ENCODE results near the gene DYNC2H1. TPM values are rescaled to one million over a fixed set of nuclear protein-coding genes. Genes with fewer than 3 reads are reported as not detected.
"Not testable (repeated sequence)": the region's sequence is repeated elsewhere in the genome, so short reads cannot be mapped to it uniquely, and the experiment has no call there.

DYNC2H1 gene
- polyA plus RNA-seq, 3 donors = 39.1 to 48.3 (median 45.1) TPM

DNA sequence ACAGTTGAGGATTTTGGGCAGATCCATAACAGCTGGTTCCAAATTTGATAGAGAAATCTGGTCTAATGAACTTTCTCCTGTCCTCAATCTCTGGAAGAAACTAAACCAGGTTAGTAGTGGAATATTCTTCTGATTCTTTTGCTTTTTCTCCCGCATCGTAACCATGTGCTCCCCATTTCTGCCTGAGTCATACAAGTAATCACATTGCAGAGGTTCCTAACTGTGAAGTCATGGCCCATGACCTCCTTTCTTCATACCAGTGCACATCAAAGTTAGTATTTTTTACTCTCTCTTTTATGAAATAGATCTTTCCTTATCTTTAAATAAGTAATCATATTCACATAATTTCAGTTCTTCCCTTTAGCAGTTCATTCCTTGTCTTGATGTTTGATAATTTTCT is 249.0 kb downstream of the DYNC2H1 start:
- DNase-seq (ENCODE audit: low read depth in 3 of 3, low spot score in 2 of 3) = no peak

DNA sequence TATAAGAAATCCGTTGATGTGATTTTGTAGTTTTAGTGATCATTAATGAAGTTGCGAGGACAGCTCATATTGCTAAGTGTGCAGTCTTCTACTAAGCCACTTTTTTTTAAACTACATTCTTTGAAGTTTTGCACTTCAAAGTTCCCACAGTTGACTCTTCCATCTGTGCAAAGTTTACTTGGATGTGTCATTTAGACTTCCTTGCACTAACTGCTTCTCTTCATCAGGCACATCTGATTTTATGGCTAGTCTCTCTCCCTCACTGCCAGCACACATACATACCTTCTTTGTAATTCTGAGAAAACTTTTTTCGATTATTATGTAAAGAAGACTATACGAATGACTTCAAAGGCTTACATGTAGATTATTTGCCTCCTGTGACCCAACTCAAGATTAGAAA is 250.0 kb downstream of the DYNC2H1 start:
- DNase-seq (ENCODE audit: low read depth in 3 of 3, low spot score in 2 of 3) = no peak

DNA sequence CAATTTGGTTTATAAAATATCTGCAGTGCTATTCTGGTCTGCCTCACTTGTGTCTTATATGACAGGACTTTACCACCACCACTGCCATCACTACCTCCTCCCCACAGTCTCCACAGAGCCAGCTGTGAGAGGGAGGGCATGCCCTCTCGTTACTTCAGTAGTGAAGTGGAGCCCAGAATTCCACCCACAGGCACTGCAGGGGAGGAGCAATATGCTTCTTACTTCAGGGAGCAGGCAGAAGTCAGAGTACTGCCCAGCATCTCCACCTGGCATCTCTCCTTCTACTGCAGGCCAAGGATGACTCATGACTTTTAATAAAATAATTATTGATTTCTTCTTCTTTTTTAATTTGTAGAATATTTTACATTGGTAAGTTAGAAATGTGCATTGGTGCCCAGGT is 255.5 kb downstream of the DYNC2H1 start:
- DNase-seq (ENCODE audit: low read depth in 3 of 3, low spot score in 2 of 3) = no peak

DNA sequence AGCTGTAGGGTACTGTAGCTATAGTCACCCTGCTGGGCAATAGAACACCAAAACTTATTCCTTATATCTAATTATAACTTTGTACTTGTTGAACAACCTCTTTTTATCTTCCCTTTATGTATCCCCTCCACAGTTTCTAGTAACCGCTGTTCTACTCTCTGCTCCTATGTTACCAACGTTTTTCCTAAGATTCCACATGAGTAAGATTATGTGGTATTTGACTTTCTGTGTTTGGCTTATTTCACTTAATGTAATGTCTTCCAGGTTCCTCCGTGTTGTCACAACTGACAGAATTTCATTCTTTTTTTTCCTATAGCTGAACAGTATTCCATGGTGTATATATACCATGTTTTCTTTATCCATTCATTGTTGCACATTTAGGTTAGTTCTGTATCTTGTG is 258.4 kb downstream of the DYNC2H1 start:
- DNase-seq (ENCODE audit: low read depth in 3 of 3, low spot score in 2 of 3) = no peak

DNA sequence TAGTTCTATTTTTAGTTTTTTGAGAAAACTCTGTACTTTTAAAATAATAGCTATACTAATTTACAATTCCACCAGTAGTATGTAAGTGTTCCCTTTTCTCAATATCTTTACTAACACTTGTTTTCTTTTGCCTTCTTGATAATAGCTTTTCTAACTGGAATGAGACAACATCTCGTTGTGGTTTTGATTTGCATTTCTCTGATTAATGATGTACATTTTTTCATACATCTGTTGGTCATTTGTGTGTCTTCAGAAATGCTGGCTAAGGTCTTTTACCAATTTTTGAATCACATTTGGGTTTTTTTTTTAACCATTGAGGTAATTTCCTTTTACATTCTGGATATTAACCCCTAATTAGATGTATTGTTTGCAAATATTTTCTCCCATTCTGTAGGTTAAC is 258.9 kb downstream of the DYNC2H1 start:
- DNase-seq (ENCODE audit: low read depth in 3 of 3, low spot score in 2 of 3) = no peak

DNA sequence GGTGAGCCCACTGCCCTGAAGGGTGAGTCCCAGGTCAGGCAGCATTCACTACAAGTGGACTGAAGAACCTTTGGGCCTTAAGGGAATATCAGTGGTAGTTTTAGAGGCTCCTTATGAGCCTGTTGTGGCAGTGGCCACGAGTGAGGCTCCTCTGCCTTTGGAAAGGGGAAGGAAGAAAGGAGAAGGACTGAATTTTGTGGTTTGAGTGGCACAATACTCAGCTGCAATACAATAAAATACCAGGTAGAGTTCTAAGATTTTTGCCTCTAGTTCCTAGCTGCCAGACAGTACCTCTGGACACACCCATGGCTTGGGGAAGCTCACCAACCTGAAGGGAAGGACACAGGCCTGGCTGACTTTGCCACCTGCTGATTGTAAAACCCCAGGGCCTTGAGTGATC is 260.9 kb downstream of the DYNC2H1 start:
- no peak for DNase-seq (ENCODE audit: low read depth in 3 of 3, low spot score in 2 of 3)

DNA sequence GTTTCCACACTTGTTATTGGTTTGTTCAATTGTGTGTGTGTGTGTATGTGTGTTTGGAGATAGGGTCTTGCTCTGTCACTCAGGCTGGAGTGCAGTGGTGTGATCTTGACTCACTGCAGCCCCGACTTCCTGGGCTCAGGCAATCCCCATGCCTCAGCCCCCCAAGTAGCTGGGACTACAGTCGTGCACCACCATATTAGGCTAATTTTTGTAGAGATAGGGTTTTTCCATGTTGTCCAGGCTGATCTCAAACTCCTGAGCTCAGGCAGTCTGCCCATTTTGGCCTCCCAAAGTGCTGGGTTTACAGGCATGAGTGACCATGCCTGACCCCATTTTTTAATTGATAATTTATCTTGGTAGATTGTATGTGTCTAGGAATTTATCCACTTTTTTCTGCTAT is 263.7 kb downstream of the DYNC2H1 start:
- no peak for DNase-seq (ENCODE audit: low read depth in 3 of 3, low spot score in 2 of 3)

DNA sequence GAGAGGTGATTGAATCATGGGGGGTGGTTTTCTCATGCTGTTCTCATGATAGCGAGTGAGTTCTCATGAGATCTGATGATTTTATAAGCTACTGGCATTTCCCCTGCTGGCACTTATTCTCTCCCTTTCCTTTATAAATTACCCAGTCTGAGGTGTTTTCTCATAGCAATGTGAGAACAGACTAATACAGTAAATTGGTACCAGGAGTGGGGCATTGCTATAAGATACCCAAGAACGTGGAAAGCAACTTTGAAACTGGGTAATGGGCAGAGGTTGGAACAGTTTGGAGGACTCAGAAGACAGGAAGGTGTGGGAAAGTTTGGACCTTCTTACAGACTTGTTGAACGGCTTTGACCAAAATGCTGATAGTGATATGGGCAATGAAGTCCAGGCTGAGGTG is 265.0 kb downstream of the DYNC2H1 start:
- DNase-seq (ENCODE audit: low read depth in 3 of 3, low spot score in 2 of 3) = not testable (repeated sequence)

DNA sequence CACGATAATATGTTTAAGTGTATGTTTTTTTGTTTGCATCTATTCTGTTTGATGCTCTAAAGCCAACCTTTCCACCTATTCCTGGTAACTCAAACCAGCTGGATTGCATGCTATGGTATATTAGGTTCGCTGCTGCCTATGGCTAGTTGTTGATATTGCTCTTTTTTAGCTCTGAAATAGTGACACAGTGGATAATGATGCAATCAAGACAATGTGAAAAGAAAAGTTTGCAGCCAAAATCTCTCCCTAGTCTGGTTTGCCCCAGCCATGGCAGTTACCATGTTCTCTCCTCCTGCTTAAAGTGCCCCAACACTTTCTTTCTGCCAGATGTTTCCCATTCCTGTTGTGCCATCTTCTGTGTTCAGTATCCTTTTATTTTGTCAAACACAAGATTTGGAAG is 269.7 kb downstream of the DYNC2H1 start:
- no peak for DNase-seq (ENCODE audit: low read depth in 3 of 3, low spot score in 2 of 3)

DNA sequence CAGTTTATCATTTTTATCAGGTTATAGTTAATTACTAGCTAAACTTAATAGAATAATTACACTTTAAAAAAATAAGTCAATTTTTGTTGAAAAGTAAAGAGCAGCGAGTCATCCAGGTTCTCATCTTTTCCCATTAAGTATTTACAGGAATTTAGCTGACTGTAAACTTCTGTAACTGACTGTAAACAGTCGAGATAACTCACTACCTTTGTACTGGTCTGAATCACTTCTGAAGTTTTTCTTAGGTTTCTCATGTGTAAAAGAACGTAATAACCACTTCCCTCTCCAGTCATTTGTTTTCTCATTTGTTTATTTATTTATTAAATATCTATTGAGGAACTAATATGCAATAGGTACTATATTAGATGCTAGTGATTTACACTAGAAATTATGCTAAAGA is 270.8 kb downstream of the DYNC2H1 start:
- no peak for DNase-seq (ENCODE audit: low read depth in 3 of 3, low spot score in 2 of 3)

DNA sequence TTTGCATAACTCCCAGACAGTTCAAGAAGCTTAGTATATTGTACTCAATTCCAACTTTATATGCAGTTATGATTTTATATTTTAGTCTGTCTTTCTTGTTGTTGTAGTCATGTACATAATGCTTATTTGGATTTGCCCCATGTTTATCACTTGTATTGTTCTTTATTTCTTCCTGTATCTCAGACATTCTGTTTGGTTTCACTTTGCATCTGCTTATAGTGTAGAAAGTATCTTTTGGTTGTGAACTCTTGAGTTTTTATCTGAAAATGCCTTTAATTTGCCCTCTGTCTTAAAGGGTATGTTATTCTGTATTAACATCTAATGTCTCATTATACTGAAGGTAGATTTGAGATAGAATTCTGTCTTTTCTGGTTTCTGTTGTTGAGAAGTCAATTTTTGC is 275.4 kb downstream of the DYNC2H1 start:
- no peak for DNase-seq (ENCODE audit: low read depth in 3 of 3, low spot score in 2 of 3)

DNA sequence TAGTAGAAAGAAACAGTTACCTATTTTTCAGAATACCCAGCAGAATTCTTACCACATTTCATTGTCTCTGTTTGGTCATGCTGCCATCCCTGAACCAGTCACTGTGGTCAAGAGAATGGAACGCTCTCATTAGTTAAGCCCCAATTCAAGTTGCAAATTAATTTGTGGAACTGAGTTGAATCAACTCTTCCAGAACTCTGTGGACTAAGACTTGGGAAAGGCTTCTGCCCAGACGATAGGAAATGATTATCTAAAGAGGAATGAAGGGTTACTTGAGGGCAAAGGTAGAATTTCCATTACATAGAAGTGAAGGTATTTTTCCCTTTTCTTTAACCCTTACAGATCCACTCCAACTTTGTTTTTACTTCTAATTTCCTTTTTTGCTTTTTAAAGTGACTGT is 286.4 kb downstream of the DYNC2H1 start:
- DNase-seq (ENCODE audit: low read depth in 3 of 3, low spot score in 2 of 3) = peak in 1 of 3 donors; percentile 26

DNA sequence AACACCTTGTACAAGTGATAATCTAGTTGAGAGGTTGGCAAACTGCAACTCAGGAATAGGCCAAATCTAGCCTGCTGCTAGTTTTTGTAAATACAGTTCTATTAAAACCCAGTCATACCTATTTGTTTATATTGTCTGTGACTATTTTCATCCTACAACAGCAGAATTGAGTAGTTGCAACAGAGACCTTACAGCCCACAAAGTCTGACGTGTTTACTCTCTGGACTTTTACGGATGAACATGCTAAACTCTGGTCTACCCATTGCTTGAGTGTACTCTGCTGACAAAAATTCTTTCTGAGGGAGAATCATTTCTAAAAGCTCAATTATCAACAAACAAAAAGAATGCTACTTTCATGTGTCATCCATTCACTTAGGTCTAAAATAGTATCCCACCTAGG is 287.0 kb downstream of the DYNC2H1 start:
- DNase-seq (ENCODE audit: low read depth in 3 of 3, low spot score in 2 of 3) = no peak

DNA sequence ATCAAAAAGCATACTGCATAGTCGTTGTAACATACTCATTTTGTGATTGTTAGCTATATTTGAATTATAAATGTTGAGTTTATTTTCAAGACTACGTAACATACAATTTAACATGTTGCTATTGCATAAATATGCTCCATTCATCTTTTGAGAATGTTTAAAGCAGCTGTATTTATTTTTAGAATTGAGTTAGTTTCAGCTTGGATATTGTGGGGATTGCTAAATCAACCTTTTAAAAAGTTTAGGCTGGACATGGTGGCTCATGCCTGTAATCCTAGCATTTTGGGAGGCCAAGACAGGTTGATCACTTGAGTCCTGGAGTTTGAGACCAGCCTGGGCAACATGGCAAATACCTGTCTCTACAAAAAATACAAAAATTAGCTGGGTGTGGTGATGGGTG is 288.1 kb downstream of the DYNC2H1 start:
- no peak for DNase-seq (ENCODE audit: low read depth in 3 of 3, low spot score in 2 of 3)

DNA sequence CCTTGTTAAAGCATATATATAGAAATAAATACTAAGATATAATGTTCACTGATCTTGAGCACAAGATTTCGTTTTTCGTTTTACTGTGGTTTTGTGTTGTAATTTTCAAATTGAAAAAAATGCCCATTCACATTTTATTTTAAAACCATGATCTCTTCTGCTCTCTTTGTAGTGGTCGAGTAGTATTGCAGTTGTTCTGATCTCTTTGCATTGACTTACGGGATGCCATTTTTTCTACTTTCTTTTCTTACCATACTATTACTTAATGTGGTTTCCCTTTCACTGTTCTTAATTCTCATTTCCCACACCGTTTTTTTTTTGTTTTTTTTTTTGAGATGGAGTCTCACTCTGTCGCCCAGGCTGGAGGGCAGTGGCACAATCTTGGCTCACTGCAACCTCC is 289.6 kb downstream of the DYNC2H1 start:
- DNase-seq (ENCODE audit: low read depth in 3 of 3, low spot score in 2 of 3) = no peak

DNA sequence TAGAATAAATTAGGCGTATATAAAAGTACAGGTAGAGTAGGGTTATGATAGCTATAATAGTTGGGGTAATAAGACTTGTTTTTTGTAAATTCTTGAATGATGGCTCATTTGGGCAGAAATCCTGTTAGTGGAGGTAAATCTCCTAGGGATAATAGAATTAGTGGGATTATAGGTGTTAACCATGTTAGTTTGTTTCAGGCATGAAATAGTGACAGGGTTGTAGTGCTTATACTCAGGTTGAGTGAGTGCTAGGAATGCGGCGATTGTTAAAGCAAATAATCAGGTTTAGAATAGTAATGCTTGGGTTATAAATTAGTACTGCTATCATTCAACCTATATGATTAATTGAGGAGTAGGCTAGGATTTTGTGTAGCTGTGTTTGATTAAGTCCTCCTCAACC is 297.1 kb downstream of the DYNC2H1 start:
- DNase-seq (ENCODE audit: low read depth in 3 of 3, low spot score in 2 of 3) = no peak

DNA sequence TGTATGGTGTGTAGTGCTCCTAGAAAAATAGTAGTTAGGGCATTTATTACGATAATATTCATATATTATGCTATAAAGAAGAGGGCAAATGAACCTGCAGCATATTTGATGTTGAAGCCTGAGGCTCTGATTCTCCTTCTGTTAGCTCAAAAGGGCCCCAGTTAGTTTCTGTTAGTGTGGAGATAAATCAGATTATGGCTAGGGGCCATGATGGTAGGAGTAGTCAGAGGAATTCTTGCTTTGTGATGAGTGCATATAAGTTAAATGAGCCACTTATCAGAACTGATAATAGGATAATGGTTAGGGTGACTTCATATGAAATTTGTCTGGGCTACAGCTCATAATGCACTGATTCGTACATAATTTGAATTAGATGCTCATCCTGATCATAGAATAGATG is 298.4 kb downstream of the DYNC2H1 start:
- DNase-seq (ENCODE audit: low read depth in 3 of 3, low spot score in 2 of 3) = no peak

DNA sequence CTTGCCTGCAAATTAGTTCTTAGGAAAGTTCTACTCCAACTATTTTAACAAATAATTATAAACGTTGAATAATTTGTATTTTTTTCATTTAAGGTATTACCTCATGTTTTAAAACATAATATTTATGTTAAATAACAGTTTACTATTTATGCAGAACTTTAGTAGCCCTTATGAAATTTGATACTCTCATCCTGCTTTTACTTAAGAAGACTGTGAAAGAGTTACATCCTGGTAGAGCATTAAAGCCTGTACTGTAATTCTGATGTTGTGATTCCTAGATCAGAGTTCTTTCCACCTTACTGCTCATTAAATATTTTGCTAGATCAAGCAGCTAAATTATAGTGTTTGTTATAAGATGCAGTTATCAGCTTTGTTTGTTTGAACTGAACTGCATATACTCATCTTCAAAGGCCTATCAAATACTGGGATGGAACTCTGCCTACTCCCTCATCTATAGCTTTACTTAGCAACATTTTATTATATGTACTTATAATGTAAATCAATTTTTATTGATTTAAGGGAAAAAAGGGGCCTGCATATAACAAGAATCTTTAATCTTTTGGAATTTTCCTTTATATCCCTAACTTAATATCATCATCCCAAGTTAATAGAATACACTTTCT is 304.2 kb downstream of the DYNC2H1 start:
- DNase-seq (ENCODE audit: low read depth in 3 of 3, low spot score in 2 of 3) = no peak

DNA sequence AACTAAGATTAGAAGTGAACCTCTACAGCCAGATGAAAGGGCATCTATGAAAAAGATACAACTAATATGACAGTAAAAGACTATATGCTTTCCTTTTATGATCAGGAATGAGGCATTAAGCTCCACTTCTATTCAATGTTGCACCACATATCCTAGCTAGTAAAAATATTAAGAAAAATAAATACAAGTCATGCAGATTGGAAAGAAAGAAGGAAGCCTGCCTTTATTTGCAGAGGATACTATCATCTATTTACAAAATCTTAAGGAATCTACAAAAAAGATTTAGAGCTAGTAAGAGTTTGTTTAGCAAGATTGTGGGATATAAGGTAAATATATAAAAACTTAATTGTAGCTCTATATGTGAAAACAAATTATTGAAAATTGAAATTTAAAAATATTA is 308.8 kb downstream of the DYNC2H1 start:
- DNase-seq (ENCODE audit: low read depth in 3 of 3, low spot score in 2 of 3) = no peak

DNA sequence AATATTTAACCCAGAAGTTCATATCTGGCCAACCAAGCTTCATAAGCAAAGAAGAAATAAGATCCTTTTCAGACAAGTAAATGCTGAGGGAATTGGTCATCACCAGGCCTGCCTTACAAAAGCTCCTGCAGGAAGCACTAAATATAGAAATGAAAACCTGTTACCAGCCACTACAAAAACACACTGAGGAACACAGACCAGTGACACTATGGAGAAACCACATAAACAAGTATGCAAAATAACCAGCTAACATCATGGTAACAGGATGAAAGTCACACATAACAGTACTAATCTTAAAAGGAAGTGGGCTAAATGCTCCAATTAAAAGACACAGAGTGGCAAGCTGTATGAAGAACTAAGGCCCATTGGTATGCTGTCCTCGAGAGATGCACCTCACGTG is 311.4 kb downstream of the DYNC2H1 start:
- DNase-seq (ENCODE audit: low read depth in 3 of 3, low spot score in 2 of 3) = no peak

DNA sequence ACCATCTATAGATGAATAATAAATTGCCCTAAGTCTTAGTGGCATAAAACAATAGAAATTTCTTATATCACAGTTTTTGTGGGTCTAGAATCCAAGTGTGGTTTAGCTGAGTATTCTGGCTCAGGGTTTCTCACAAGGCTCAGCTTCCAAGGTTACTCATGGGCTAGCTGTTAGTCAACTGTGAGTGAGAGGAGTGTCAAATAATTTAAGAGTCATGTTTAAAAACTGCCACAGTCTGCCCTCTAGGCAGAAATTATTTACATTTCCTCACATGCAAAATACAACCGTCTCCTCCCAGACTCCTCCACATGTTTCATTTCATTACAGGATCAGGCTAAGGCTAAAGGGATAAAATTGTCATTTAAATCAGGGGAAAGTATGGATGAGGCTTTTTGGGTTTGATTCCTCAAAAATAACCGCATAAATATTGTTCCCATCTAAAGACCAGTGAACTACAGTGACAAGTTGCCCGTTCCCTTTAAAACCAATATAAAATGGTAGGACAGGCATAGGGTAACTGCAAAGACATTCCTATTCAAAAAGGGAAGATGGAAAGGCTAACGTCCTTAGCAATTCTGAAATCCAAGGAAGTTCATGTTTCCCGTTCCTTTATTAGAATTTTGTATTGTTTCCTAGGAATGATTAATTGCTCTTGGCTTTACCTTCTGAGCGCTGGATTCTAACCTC is 324.3 kb downstream of the DYNC2H1 start:
- DNase-seq (ENCODE audit: low read depth in 3 of 3, low spot score in 2 of 3) = peak in 2 of 3 donors; percentile 23 to 25

DNA sequence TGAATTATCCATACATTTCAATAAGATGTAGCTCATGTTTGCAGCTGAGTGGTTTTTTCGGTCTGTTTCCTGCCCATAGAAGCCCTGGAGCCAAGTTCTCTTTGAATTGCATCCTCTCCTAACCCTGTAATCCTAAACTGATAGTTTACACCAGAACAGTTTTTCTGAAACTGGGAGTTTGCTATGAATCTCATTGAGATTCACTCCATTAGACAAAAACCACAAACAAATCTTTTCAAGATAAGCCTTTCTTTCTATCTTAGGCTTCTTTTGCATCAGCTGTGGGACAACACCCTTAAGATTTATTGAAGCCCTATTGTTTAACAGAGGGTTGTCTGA is 324.8 kb downstream of the DYNC2H1 start:
- peak in 1 of 3 donors; percentile 16 for DNase-seq (ENCODE audit: low read depth in 3 of 3, low spot score in 2 of 3)

Data from right renal cortex interstitium (tissue), 3 donors.